Measurements from ENCODE around the gene ZBTB5.

Gene ZBTB5

GRCh38 chr9:37508834-37509206 lies 43.6 kb upstream of the ZBTB5 start:
- H3K4me3 ChIP-seq (replicated peaks; ENCODE audit: low read depth, low read length) = no peak overlapping the region
- no peak for DNase-seq (ENCODE audit: low read depth)
- TF ChIP-seq CTCF (IDR thresholded peaks at IDR 0.05; ENCODE audit: low read length, missing control alignments) = no peak

- no peak for TF ChIP-seq CTCF (IDR thresholded peaks at IDR 0.05; ENCODE audit: low read length, missing control alignments)
- H3K4me3 ChIP-seq (replicated peaks; ENCODE audit: low read depth, low read length) = no peak overlapping the region
- DNase-seq (ENCODE audit: low read depth) = no peak
These were observed 43.0 kb upstream of the ZBTB5 start for GRCh38 chr9:37508135-37508833.

GRCh38 chr9:37507566-37508134 lies 42.4 kb upstream of the ZBTB5 start:
- DNase-seq (ENCODE audit: low read depth) = no peak
- H3K4me3 ChIP-seq (replicated peaks; ENCODE audit: low read depth, low read length) = no peak overlapping the region
- no peak for TF ChIP-seq CTCF (IDR thresholded peaks at IDR 0.05; ENCODE audit: low read length, missing control alignments)

- no peak for TF ChIP-seq CTCF (IDR thresholded peaks at IDR 0.05; ENCODE audit: low read length, missing control alignments)
- no peak overlapping the region for H3K4me3 ChIP-seq (replicated peaks; ENCODE audit: low read depth, low read length)
- DNase-seq (ENCODE audit: low read depth) = no peak
These were observed 39.4 kb upstream of the ZBTB5 start for GRCh38 chr9:37504605-37505004.

- TF ChIP-seq CTCF (IDR thresholded peaks at IDR 0.05; ENCODE audit: low read length, missing control alignments) = no peak
- no peak overlapping the region for H3K4me3 ChIP-seq (replicated peaks; ENCODE audit: low read depth, low read length)
- no peak for DNase-seq (ENCODE audit: low read depth)
These were observed 38.5 kb upstream of the ZBTB5 start for GRCh38 chr9:37503736-37504135.

- no peak overlapping the region for H3K4me3 ChIP-seq (replicated peaks; ENCODE audit: low read depth, low read length)
- peak; percentile 69 for DNase-seq (ENCODE audit: low read depth)
- no peak for TF ChIP-seq CTCF (IDR thresholded peaks at IDR 0.05; ENCODE audit: low read length, missing control alignments)
These were observed 36.8 kb upstream of the ZBTB5 start for GRCh38 chr9:37501957-37502596.
